Measurements from ENCODE around the gene PIGX.
A peak's percentile ranks its signal among the peaks of the same experiment; 100 is the strongest.

The PIGX gene

GRCh38 chr3:196711838-196712513 is at the start of gene PIGX, which contains the start of gene CEP19:
TSS of gene PIGX (plus strand) at chr3:196712377.
TSS of gene CEP19 (minus strand) at chr3:196712250. CDS start at chr3:196708657, 3,593 bp downstream.
- peak; percentile 72 for DNase-seq (ENCODE audit: low spot score)

GRCh38 chr3:196662711-196663571 is 49.2 kb upstream of the PIGX start:
- DNase-seq (ENCODE audit: low spot score): no peak

- no peak for DNase-seq (ENCODE audit: low spot score)
Measured at GRCh38 chr3:196666001-196666867, 45.9 kb upstream of the PIGX start.

- DNase-seq (ENCODE audit: low spot score): no peak
Measured at GRCh38 chr3:196667056-196667825, 44.9 kb upstream of the PIGX start.

- no peak for DNase-seq (ENCODE audit: low spot score)
Measured at GRCh38 chr3:196670339-196670738, 41.8 kb upstream of the PIGX start.

- DNase-seq (ENCODE audit: low spot score): no peak
Measured at GRCh38 chr3:196673632-196674031, 38.5 kb upstream of the PIGX start.

GRCh38 chr3:196677353-196677752 is 34.8 kb upstream of the PIGX start:
- no peak for DNase-seq (ENCODE audit: low spot score)

- DNase-seq (ENCODE audit: low spot score): no peak
Measured at GRCh38 chr3:196677931-196678330, 34.2 kb upstream of the PIGX start.

GRCh38 chr3:196684548-196685407 is 27.4 kb upstream of the PIGX start:
- DNase-seq (ENCODE audit: low spot score): peak; percentile 69

- no peak for DNase-seq (ENCODE audit: low spot score)
Measured at GRCh38 chr3:196686436-196686835, 25.7 kb upstream of the PIGX start.

GRCh38 chr3:196688349-196688748 is 23.8 kb upstream of the PIGX start:
- DNase-seq (ENCODE audit: low spot score): no peak

GRCh38 chr3:196689941-196690660 is 22.1 kb upstream of the PIGX start:
- DNase-seq (ENCODE audit: low spot score): no peak

- DNase-seq (ENCODE audit: low spot score): no peak
Measured at GRCh38 chr3:196691386-196691785, 20.8 kb upstream of the PIGX start.

GRCh38 chr3:196694202-196694638 is 18.0 kb upstream of the PIGX start:
- no peak for DNase-seq (ENCODE audit: low spot score)

GRCh38 chr3:196694941-196695848 is 17.0 kb upstream of the PIGX start:
- no peak for DNase-seq (ENCODE audit: low spot score)

GRCh38 chr3:196695849-196696226 is 16.3 kb upstream of the PIGX start:
- DNase-seq (ENCODE audit: low spot score): no peak

- no peak for DNase-seq (ENCODE audit: low spot score)
Measured at GRCh38 chr3:196697270-196697669, 14.9 kb upstream of the PIGX start.

- no peak for DNase-seq (ENCODE audit: low spot score)
Measured at GRCh38 chr3:196699749-196700148, 12.4 kb upstream of the PIGX start.

GRCh38 chr3:196700801-196701200 is 11.4 kb upstream of the PIGX start:
- DNase-seq (ENCODE audit: low spot score): no peak
